PC-3 (cell line): ENCODE measurements around the gene RPS17. TPM values are rescaled to one million over a fixed set of nuclear protein-coding genes. Genes with fewer than 3 reads are reported as not detected.

ENCODE experiments used
- ATAC-seq: fragments of 200-7000 bp; cut with Tn5 transposase; 2 replicates; pipeline ENCODE4 v1.9.1; 2020; ENCODE audit warnings: mild to moderate bottlenecking, moderate library complexity
- BruUV-seq: library from RNA; stranded (reverse); fragments of 400-500 nt; replicated peaks from 2 replicates; lab custom pipeline; 2021; lab: Mats Ljungman, UMichigan
- CTCF ChIA-PET: fragments of 300-600 bp; sonication (Branson Sonifier 250); formaldehyde crosslinking; loops from one replicate; lab custom pipeline; 2022; ENCODE audit warnings: antibody characterized with exemption; lab: Charles Lee
- POLR2A ChIA-PET: fragments of 300-600 bp; sonication (Branson Sonifier 250); formaldehyde crosslinking; loops from one replicate; lab custom pipeline; 2022; ENCODE audit warnings: antibody characterized with exemption; ENCODE audit not compliant: unreplicated experiment; lab: Charles Lee
- DNase-seq: peaks from one replicate; pipeline ENCODE4 v3.0.0-alpha.2; 2015
- H2AFZ ChIP-seq: fragments of 300-600 bp; sonication (generic); 2 replicates; pipeline ENCODE4 v1.6.0; 2016; ENCODE audit warnings: antibody characterized with exemption, low read length
- H3F3A ChIP-seq: fragments of 300-600 bp; sonication (generic); one replicate; pipeline ENCODE4 v1.6.0; 2017; ENCODE audit warnings: antibody characterized with exemption, low read length, control low read depth, mild to moderate bottlenecking; ENCODE audit not compliant: unreplicated experiment
- H3K27ac ChIP-seq: fragments of 300-600 bp; sonication (generic); 2 replicates; pipeline ENCODE4 v1.5.1; 2016; ENCODE audit warnings: mild to moderate bottlenecking, low read length
- H3K27me3 ChIP-seq: fragments of 300-600 bp; sonication (generic); 2 replicates; pipeline ENCODE4 v1.6.1; 2016; ENCODE audit warnings: low read length, mixed read lengths
- H3K36me3 ChIP-seq: fragments of 300-600 bp; sonication (generic); 2 replicates; pipeline ENCODE4 v1.6.1; 2016; ENCODE audit warnings: low read depth, mixed run types, low read length, mixed read lengths
- H3K4me1 ChIP-seq: fragments of 300-600 bp; sonication (generic); 2 replicates; pipeline ENCODE4 v1.5.1; 2016; ENCODE audit warnings: low read length; ENCODE audit not compliant: insufficient read depth
- H3K4me2 ChIP-seq: fragments of 300-600 bp; sonication (generic); 2 replicates; pipeline ENCODE4 v1.6.0; 2016; ENCODE audit warnings: low read length
- H3K4me3 ChIP-seq: fragments of 300-600 bp; sonication (generic); 2 replicates; pipeline ENCODE4 v1.5.1; 2016; ENCODE audit warnings: mild to moderate bottlenecking, low read length, mixed read lengths
- H3K79me2 ChIP-seq: fragments of 300-600 bp; sonication (generic); 2 replicates; pipeline ENCODE4 v1.6.1; 2017; ENCODE audit warnings: low read length, mixed read lengths
- H3K9ac ChIP-seq: fragments of 300-600 bp; sonication (generic); 2 replicates; pipeline ENCODE4 v1.6.0; 2016; ENCODE audit warnings: mild to moderate bottlenecking, low read length
- H3K9me2 ChIP-seq: fragments of 300-600 bp; sonication (generic); replicated peaks from 2 replicates; pipeline ENCODE4 v1.6.1; 2016; ENCODE audit warnings: mixed run types, low read length, mixed read lengths
- H3K9me3 ChIP-seq: fragments of 300-600 bp; sonication (generic); 2 replicates; pipeline ENCODE4 v1.6.1; 2016; ENCODE audit warnings: low read length, mixed read lengths
- H4K20me1 ChIP-seq: fragments of 300-600 bp; sonication (generic); 2 replicates; pipeline ENCODE4 v1.6.1; 2016; ENCODE audit warnings: low read length, mixed read lengths
- EZH2 ChIP-seq: fragments of 300-600 bp; sonication (generic); IDR thresholded peaks from one replicate; pipeline ENCODE4 v1.6.1; 2017; ENCODE audit warnings: antibody characterized with exemption, mild to moderate bottlenecking, low read length; ENCODE audit not compliant: unreplicated experiment
- EZH2phosphoT487 ChIP-seq: fragments of 300-600 bp; sonication (generic); IDR thresholded peaks from 2 replicates; pipeline ENCODE4 v1.6.1; 2018; ENCODE audit warnings: mild to moderate bottlenecking, antibody characterized with exemption, low read length, borderline replicate concordance
- intact Hi-C: fragments of 100-400 bp; cut with micrococcal nuclease; formaldehyde crosslinking; loops from 2 replicates; pipeline ENCODE4 v1.9.0; 2023
- total RNA-seq: library from RNA; depleted of rRNA; stranded (reverse); fragments of >200 nt; gene quantifications from 2 replicates; pipeline ENCODE4 v1.2.3, GENCODE V29; 2014
- TF ChIP-seq, protein P1 (sequence below): fragments of 300-600 bp; sonication (generic); conservative IDR thresholded peaks from 2 replicates; pipeline ENCODE4 v1.5.1; 2017; ENCODE audit warnings: antibody characterized with exemption, low read depth, mild to moderate bottlenecking, low read length

The RPS17 gene
- total RNA-seq, 1 experiment from 2014 or later, result 3,194 TPM

DNA sequence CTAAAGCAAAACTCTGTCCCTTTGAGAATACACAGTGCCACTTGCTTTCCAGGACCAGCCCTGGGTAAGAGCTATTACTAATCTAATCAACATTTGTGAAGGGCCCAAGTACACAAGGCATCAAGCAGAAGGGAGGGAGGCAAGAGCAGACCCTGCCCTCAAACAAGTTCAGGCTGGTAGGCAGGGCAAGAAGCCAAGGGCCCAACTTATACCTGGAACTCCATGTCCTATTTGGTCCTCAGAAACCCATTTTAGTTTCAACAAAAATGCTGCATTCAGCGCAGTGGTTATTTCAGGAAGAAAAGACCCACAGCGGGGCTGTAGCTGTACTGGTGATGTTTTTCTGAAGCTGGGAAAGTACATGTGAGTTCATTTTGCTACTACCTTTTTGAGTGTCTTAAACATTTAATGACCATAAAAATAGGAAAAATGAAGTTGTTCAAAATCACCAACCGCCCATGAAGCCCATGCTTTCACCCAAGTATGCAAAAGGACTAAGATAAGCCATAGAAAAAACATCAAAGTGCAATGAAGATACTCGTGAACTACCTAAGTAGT lies 2.8 kb downstream of the RPS17 start:
- CTCF ChIA-PET, result no interaction called here
- POLR2A ChIA-PET, result no interaction called here
- ATAC-seq, result no peak
- H3F3A ChIP-seq, result peaks cover 19% of the 10 kb centered on the region
- H2AFZ ChIP-seq, result no peak overlapping the region
- DNase-seq, result no peak
- no peak for TF ChIP-seq EZH2
- TF ChIP-seq EZH2phosphoT487, result no peak
- TF ChIP-seq, protein P1, sequence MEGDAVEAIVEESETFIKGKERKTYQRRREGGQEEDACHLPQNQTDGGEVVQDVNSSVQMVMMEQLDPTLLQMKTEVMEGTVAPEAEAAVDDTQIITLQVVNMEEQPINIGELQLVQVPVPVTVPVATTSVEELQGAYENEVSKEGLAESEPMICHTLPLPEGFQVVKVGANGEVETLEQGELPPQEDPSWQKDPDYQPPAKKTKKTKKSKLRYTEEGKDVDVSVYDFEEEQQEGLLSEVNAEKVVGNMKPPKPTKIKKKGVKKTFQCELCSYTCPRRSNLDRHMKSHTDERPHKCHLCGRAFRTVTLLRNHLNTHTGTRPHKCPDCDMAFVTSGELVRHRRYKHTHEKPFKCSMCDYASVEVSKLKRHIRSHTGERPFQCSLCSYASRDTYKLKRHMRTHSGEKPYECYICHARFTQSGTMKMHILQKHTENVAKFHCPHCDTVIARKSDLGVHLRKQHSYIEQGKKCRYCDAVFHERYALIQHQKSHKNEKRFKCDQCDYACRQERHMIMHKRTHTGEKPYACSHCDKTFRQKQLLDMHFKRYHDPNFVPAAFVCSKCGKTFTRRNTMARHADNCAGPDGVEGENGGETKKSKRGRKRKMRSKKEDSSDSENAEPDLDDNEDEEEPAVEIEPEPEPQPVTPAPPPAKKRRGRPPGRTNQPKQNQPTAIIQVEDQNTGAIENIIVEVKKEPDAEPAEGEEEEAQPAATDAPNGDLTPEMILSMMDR, result no peak
- no peaks in the 10 kb centered on the region for H3K9me3 ChIP-seq
- H3K27me3 ChIP-seq, result no peaks in the 10 kb centered on the region
- peak overlapping the region; percentile 100 for H3K4me3 ChIP-seq
- intact Hi-C loops, result no loop called here
- H3K9me2 ChIP-seq, result no peaks in the 10 kb centered on the region
- peaks cover 50% of the 10 kb centered on the region for H3K79me2 ChIP-seq
- BruUV-seq, result no TSS peak
- H3K4me1 ChIP-seq, result peaks cover 14% of the 10 kb centered on the region
- no peak overlapping the region for H3K27ac ChIP-seq
- H3K9ac ChIP-seq, result no peak overlapping the region
- H3K4me2 ChIP-seq, result peak overlapping the region; percentile 87; the same call in 1 of the 2 replicates
- peaks cover 49% of the 10 kb centered on the region for H3K36me3 ChIP-seq
- peaks cover 40% of the 10 kb centered on the region for H4K20me1 ChIP-seq

DNA sequence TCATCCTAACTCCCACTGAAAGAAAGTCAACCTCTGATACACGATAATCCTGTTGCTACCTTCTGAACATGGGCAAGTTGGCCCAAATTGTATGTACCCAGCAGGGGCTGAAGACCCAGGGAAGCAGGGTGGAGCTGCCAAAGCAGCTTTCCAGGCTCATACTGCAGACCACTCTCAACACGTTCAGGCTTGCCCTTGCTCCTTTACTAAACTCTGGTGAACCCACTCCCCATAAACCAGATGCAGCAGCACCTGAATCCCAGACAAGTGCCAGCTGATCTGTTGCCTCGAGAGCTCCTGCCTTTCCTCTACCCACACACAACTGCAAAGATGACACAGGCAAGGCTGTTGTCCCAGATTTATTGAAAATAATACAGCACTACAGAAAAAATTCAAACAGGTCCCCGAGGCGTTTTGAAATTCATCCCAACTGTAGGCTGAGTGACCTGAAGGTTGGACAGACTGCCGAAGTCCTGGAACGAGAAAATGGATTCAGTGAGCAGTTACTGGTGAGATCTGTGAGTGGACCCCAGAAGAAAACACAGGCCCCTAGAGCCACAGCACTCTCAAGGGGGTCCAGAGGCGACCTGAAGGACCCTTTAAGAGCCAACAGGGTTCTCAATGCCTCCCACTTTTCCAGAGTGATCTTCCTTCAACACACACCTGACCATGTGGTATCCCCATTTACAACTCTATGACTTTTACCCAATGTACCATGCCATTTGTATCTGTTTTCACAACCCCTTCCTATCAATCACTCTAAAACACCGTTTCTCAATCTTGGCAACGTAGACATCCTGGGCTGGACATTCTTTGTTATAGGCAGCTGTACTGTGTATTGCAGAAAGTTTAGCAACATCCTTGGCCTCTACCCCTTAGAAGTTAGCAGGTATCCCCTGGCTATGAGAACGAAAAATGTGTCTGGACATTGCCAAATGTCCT lies 3.6 kb downstream of the RPS17 start:
- ChIA-PET CTCF (no interaction called here), POLR2A (no interaction called here)
- Histone ChIP-seq H3K27ac (no peak overlapping the region), H3K79me2 (peaks cover 50% of the 10 kb centered on the region), H4K20me1 (peaks cover 40% of the 10 kb centered on the region), H3K9ac (no peak overlapping the region), H3K9me2 (no peaks in the 10 kb centered on the region), H3K4me1 (peaks cover 14% of the 10 kb centered on the region), H3K4me3 (no peak overlapping the region), H2AFZ (no peak overlapping the region), H3K4me2 (no peak overlapping the region), H3K9me3 (no peaks in the 10 kb centered on the region), H3K36me3 (peaks cover 49% of the 10 kb centered on the region), H3K27me3 (no peaks in the 10 kb centered on the region), H3F3A (peaks cover 19% of the 10 kb centered on the region)
- no peak for ATAC-seq
- TF ChIP-seq EZH2phosphoT487 (no peak), EZH2 (no peak)
- TF ChIP-seq, protein P1, result no peak
- BruUV-seq, result no TSS peak
- DNase-seq, result no peak
- intact Hi-C loops, result no loop called here
